OCI-LY1 (cell line): Measurements from ENCODE around the gene VARS2.
"Not testable (repeated sequence)": the region's sequence is repeated elsewhere in the genome, so short reads cannot be mapped to it uniquely, and the experiment has no call there.

Experiments
- H2AFZ ChIP-seq: fragments of 200-600 bp; sonication (generic), shearing (Covaris generic); 2 replicates; pipeline ENCODE4 v1.6.0; 2014; ENCODE audit warnings: antibody characterized with exemption, mild to moderate bottlenecking, low read length
- H3F3A ChIP-seq: fragments of 200-600 bp; sonication (generic), shearing (Covaris generic); 2 replicates; pipeline ENCODE4 v1.6.0; 2014; ENCODE audit warnings: mild to moderate bottlenecking, antibody characterized with exemption, low read length, moderate library complexity; ENCODE audit not compliant: insufficient read depth
- H3K27ac ChIP-seq: fragments of 200-600 bp; sonication (generic); 2 replicates; pipeline ENCODE4 v1.5.1; 2014; ENCODE audit warnings: low read length, mixed run types, mild to moderate bottlenecking, low read depth; ENCODE audit not compliant: poor library complexity, severe bottlenecking
- H3K27me3 ChIP-seq: fragments of 200-600 bp; sonication (generic); 2 replicates; pipeline ENCODE4 v1.6.0; 2014; ENCODE audit warnings: antibody characterized with exemption, mild to moderate bottlenecking, low read length, moderate library complexity; ENCODE audit not compliant: insufficient read depth
- H3K36me3 ChIP-seq: fragments of 200-600 bp; sonication (generic); 2 replicates; pipeline ENCODE4 v1.6.1; 2014; ENCODE audit warnings: mild to moderate bottlenecking, antibody characterized with exemption, low read length, moderate library complexity, mixed read lengths; ENCODE audit not compliant: insufficient read depth
- H3K4me1 ChIP-seq: fragments of 200-600 bp; sonication (generic); 2 replicates; pipeline ENCODE4 v1.5.1; 2014; ENCODE audit warnings: mild to moderate bottlenecking, low read length, moderate library complexity; ENCODE audit not compliant: insufficient read depth, severe bottlenecking
- H3K4me2 ChIP-seq: fragments of 200-600 bp; sonication (generic), shearing (Covaris generic); 2 replicates; pipeline ENCODE4 v1.6.1; 2014; ENCODE audit warnings: low read length
- H3K4me3 ChIP-seq: fragments of 200-600 bp; sonication (generic); 2 replicates; pipeline ENCODE4 v1.5.1; 2014; ENCODE audit warnings: low read length, low read depth, mild to moderate bottlenecking, mixed read lengths; ENCODE audit not compliant: poor library complexity, severe bottlenecking
- H3K79me2 ChIP-seq: fragments of 200-600 bp; shearing (Covaris generic); 2 replicates; pipeline ENCODE4 v1.6.1; 2016; ENCODE audit warnings: mixed run types, low read length, mixed read lengths; ENCODE audit not compliant: insufficient read depth
- H3K9ac ChIP-seq: fragments of 200-600 bp; sonication (generic), shearing (Covaris generic); 2 replicates; pipeline ENCODE4 v1.6.1; 2014; ENCODE audit warnings: mild to moderate bottlenecking, low read length, mixed read lengths
- H3K9me2 ChIP-seq: fragments of 200-600 bp; sonication (generic), shearing (Covaris generic); 2 replicates; pipeline ENCODE4 v1.6.1; 2014; ENCODE audit warnings: low read depth, mild to moderate bottlenecking, low read length, mixed read lengths
- H3K9me3 ChIP-seq: fragments of 200-600 bp; shearing (Covaris generic); 2 replicates; pipeline ENCODE4 v1.6.1; 2014; ENCODE audit warnings: low read length, mixed read lengths
- H4K20me1 ChIP-seq: fragments of 200-600 bp; sonication (generic), shearing (Covaris generic); 2 replicates; pipeline ENCODE4 v1.6.0; 2016; ENCODE audit warnings: mild to moderate bottlenecking, low read length; ENCODE audit not compliant: insufficient read depth
- CTCF ChIP-seq: fragments of 200-600 bp; sonication (generic), shearing (Covaris generic); IDR thresholded peaks from 2 replicates; pipeline ENCODE4 v1.5.1; 2017; ENCODE audit warnings: mild to moderate bottlenecking, antibody characterized with exemption, low read length, moderate library complexity, mixed read lengths
- EZH2 ChIP-seq: fragments of 200-600 bp; sonication (generic), shearing (Covaris generic); IDR thresholded peaks from 2 replicates; pipeline ENCODE4 v1.8.0; 2017; ENCODE audit warnings: borderline replicate concordance, mixed run types, mild to moderate bottlenecking, antibody characterized with exemption, low read length, moderate library complexity, mixed read lengths

The VARS2 gene

GRCh38 chr6:30918670-30919069 is 4.6 kb downstream of the VARS2 start:
- no peak overlapping the region for H3K4me2 ChIP-seq
- TF ChIP-seq CTCF (no peak), EZH2 (no peak)
- H4K20me1 ChIP-seq: no peaks in the 10 kb centered on the region

GRCh38 chr6:30922447-30922852 is 8.4 kb downstream of the VARS2 start:
- Histone ChIP-seq H3K36me3 (peaks cover 95% of the 10 kb centered on the region), H4K20me1 (no peaks in the 10 kb centered on the region), H3K27ac (no peak overlapping the region), H3F3A (no peaks in the 10 kb centered on the region), H3K79me2 (no peaks in the 10 kb centered on the region), H3K9me2 (no peaks in the 10 kb centered on the region), H3K4me3 (no peak overlapping the region), H3K27me3 (no peaks in the 10 kb centered on the region), H3K4me1 (no peaks in the 10 kb centered on the region), H3K9me3 (no peaks in the 10 kb centered on the region), H3K4me2 (no peak overlapping the region), H2AFZ (no peak overlapping the region), H3K9ac (no peak overlapping the region)
- TF ChIP-seq CTCF: no peak

More at GRCh38 chr6:30918670-30919069, 4.6 kb downstream of the VARS2 start:
- Histone ChIP-seq H3K9ac (no peak overlapping the region), H3K79me2 (no peaks in the 10 kb centered on the region), H2AFZ (no peak overlapping the region), H3K4me3 (no peak overlapping the region), H3K9me2 (no peaks in the 10 kb centered on the region), H3F3A (no peaks in the 10 kb centered on the region), H3K36me3 (peaks cover 77% of the 10 kb centered on the region), H3K4me1 (peaks cover 18% of the 10 kb centered on the region), H3K27me3 (no peaks in the 10 kb centered on the region), H3K27ac (no peak overlapping the region), H3K9me3 (no peaks in the 10 kb centered on the region)

- H3K4me1 ChIP-seq, H3K79me2 ChIP-seq, H3K27ac ChIP-seq, H3F3A ChIP-seq, H3K27me3 ChIP-seq, H3K4me2 ChIP-seq, H3K9me2 ChIP-seq, H4K20me1 ChIP-seq, H2AFZ ChIP-seq, H3K9ac ChIP-seq, H3K9me3 ChIP-seq, H3K4me3 ChIP-seq: not testable (repeated sequence)
- H3K36me3 ChIP-seq: peaks cover 95% of the 10 kb centered on the region
These were observed 10.1 kb downstream of the VARS2 start for GRCh38 chr6:30924040-30924627.

- Histone ChIP-seq H4K20me1 (no peaks in the 10 kb centered on the region), H2AFZ (no peak overlapping the region), H3K27me3 (no peaks in the 10 kb centered on the region), H3K79me2 (no peaks in the 10 kb centered on the region), H3K9me3 (no peaks in the 10 kb centered on the region), H3F3A (no peaks in the 10 kb centered on the region), H3K4me1 (no peaks in the 10 kb centered on the region), H3K36me3 (peaks cover 72% of the 10 kb centered on the region), H3K4me3 (no peak overlapping the region), H3K4me2 (no peak overlapping the region), H3K9me2 (no peaks in the 10 kb centered on the region), H3K27ac (no peak overlapping the region), H3K9ac (no peak overlapping the region)
- TF ChIP-seq CTCF (no peak), EZH2 (no peak)
These were observed 12.6 kb downstream of the VARS2 start for GRCh38 chr6:30926644-30927043.

GRCh38 chr6:30927080-30927479 is 13.0 kb downstream of the VARS2 start:
- H2AFZ ChIP-seq, H3K9ac ChIP-seq, H3K4me1 ChIP-seq, H3K9me2 ChIP-seq, H3K27me3 ChIP-seq, H3K4me2 ChIP-seq, H3K27ac ChIP-seq, H4K20me1 ChIP-seq, H3K9me3 ChIP-seq, H3F3A ChIP-seq, H3K4me3 ChIP-seq, H3K79me2 ChIP-seq: not testable (repeated sequence)
- H3K36me3 ChIP-seq: peaks cover 68% of the 10 kb centered on the region
